Panc1 (cell line): Measurements from ENCODE around the gene RAB43.

Experiments used
- CTCF ChIP-seq: fragments of 450-650 bp; IDR thresholded peaks from 2 replicates; pipeline ENCODE4 v1.5.1; 2017; ENCODE audit warnings: mild to moderate bottlenecking
- REST ChIP-seq, 2 experiments: IDR thresholded peaks; 2 replicates each; pipeline ENCODE4 v1.6.1; 2011 to 2012; ENCODE audit warnings: low read depth in 2 of 2, control low read depth in 1 of 2, low read length in 1 of 2, mild to moderate bottlenecking in 1 of 2, moderate library complexity in 1 of 2; ENCODE audit not compliant: insufficient read depth in 1 of 2
- SIN3A ChIP-seq: IDR thresholded peaks from 2 replicates; pipeline ENCODE4 v1.6.1; 2012; ENCODE audit warnings: low read depth, mild to moderate bottlenecking, low read length, moderate library complexity, borderline replicate concordance; ENCODE audit not compliant: insufficient read depth

GRCh38 chr3:129121792-129122411 lies at the start of gene RAB43:
- no peak for TF ChIP-seq CTCF
- no peak for TF ChIP-seq REST (IDR thresholded peaks at IDR 0.05; ENCODE audit: insufficient read depth in 1 of 2, low read depth in 2 of 2, low read length in 1 of 2)
- TF ChIP-seq SIN3A: no peak
